ENCODE measurements around the gene PTPN21. TPM values are rescaled to one million over a fixed set of nuclear protein-coding genes. Genes with fewer than 3 reads are reported as not detected.

The PTPN21 gene
- total and polyA plus RNA-seq, 2 of the 13 experiments (the other 11 are each of a cell fraction or from before 2014, with no cell fraction given), result 2.0 to 3.7 TPM

GRCh38 chr14:88488897-88489296 is 65.9 kb downstream of the PTPN21 start:
- FAIRE-seq, result no peak
- intact Hi-C loops (cut with micrococcal nuclease; ENCODE audit: unreplicated experiment) (no loop called here), in situ Hi-C loops (cut with HindIII; ENCODE audit: extremely low pct_ligation_motif_present, low pct_unique_long_range_greater_than_20kb) (loop anchor here (25.0 kb wide), 1 partner anchor 523 kb away; no protein-coding TSS in a partner anchor)
- H3K36me3 ChIP-seq (replicated peaks in 1 of 2; ENCODE audit: control insufficient read depth in 1 of 2, insufficient read depth in 2 of 2, low read length in 2 of 2), result no peaks in the 10 kb centered on the region; a peak in 1 of 5 replicates
- TF ChIP-seq ZNF792 (CRISPR knock-in tag; IDR thresholded peaks at IDR 0.05), result no peak
- no peak for TF ChIP-seq HMGXB3 (CRISPR knock-in tag; IDR thresholded peaks at IDR 0.05; ENCODE audit: borderline replicate concordance)
- no peak for TF ChIP-seq ZNF768 (CRISPR knock-in tag; IDR thresholded peaks at IDR 0.05)
- TF ChIP-seq LCORL (IDR thresholded peaks at IDR 0.05), result no peak
- TF ChIP-seq LCORL (CRISPR knock-in tag; IDR thresholded peaks at IDR 0.05), result no peak
- no peak for TF ChIP-seq HNRNPL (IDR thresholded peaks at IDR 0.05; ENCODE audit: low read depth, low read length)
- TF ChIP-seq MLLT10 (CRISPR knock-in tag; IDR thresholded peaks at IDR 0.05), result no peak
- H3K9ac ChIP-seq (ENCODE audit: insufficient read depth, low read depth, low read length), result no peak overlapping the region
- no TSS peak for BruUV-seq (replicated peaks)
- no peak overlapping the region for H3K4me3 ChIP-seq (replicated peaks in 1 of 3; ENCODE audit: insufficient read depth in 1 of 3, low read depth in 2 of 3, low read length in 3 of 3)
- H4K20me1 ChIP-seq (ENCODE audit: insufficient read depth, low read length), result no peaks in the 10 kb centered on the region
- no peak overlapping the region for H3K4me2 ChIP-seq (ENCODE audit: low read depth, low read length)
- no peak overlapping the region for H2AFZ ChIP-seq (ENCODE audit: low read length)
- CTCF ChIA-PET (ENCODE audit: low intra/inter-chr PET ratio, low total read pairs), result no interaction called here
- ATAC-seq, result no peak
- POLR2A ChIA-PET, result no interaction called here
- H3K9me3 ChIP-seq (ENCODE audit: low read length), result no peaks in the 10 kb centered on the region
- no peaks in the 10 kb centered on the region for H3K27me3 ChIP-seq (ENCODE audit: control insufficient read depth in 1 of 2, insufficient read depth in 2 of 2, low read length in 2 of 2)
- no peaks in the 10 kb centered on the region for H3K79me2 ChIP-seq (ENCODE audit: insufficient read depth, low read length)
- H3K4me1 ChIP-seq (ENCODE audit: insufficient read depth, low read length), result no peaks in the 10 kb centered on the region
- H3K27ac ChIP-seq (ENCODE audit: extremely low read length, insufficient read depth, low read length), result no peak overlapping the region
- WGBS (ENCODE audit: low lambda C conversion rate), result 85% methylated on average over 6 of the region's 6 CpGs
- no peak for DNase-seq (ENCODE audit: low spot score)
